K562 (cell line): ENCODE results near the gene HYAL3.

Experiments used
- CREB1 ChIP-seq, 2 experiments: sonication (generic) in 1 of 2; formaldehyde crosslinking in 1 of 2; IDR thresholded peaks; 2 replicates each; pipeline versions ENCODE4 v1.6.1 to v1.8.0; 2012 to 2022; ENCODE audit warnings: inconsistent platforms in 1 of 2, mild to moderate bottlenecking in 1 of 2, missing genetic modification reagents in 1 of 2, moderate library complexity in 1 of 2
- GTF2F1 ChIP-seq: IDR thresholded peaks from 2 replicates; pipeline ENCODE4 v1.6.1; 2011; ENCODE audit warnings: low read depth, low read length, improper control_type of control experiment
- POLR2AphosphoS5 ChIP-seq: IDR thresholded peaks from 2 replicates; pipeline ENCODE4 v1.6.1; 2011; ENCODE audit warnings: mild to moderate bottlenecking, low read depth, low read length, moderate library complexity; ENCODE audit not compliant: control insufficient read depth, insufficient read depth
- ZNF707 ChIP-seq: fragments of 250-450 bp; sonication (Bioruptor Pico); conservative IDR thresholded peaks from 2 replicates; pipeline ENCODE4 v1.8.0; 2022; ENCODE audit warnings: inconsistent platforms, mild to moderate bottlenecking, moderate library complexity
- TF ChIP-seq, protein P1 (sequence below): fragments of 250-450 bp; sonication (Bioruptor Pico); IDR thresholded peaks from 2 replicates; pipeline ENCODE4 v1.5.0; 2020; ENCODE audit warnings: mild to moderate bottlenecking
- TF ChIP-seq, protein P2 (sequence below): sonication (generic); formaldehyde crosslinking; IDR thresholded peaks from 2 replicates; pipeline ENCODE4 v1.8.1; 2023; ENCODE audit warnings: missing genetic modification reagents, mild to moderate bottlenecking, borderline replicate concordance
- TF ChIP-seq, protein P3 (sequence below): fragments of 250-450 bp; sonication (Bioruptor Pico); IDR thresholded peaks from 2 replicates; pipeline ENCODE4 v1.4.0; 2020; ENCODE audit warnings: mild to moderate bottlenecking, moderate library complexity
- TF ChIP-seq, protein P4 (sequence below), 3 experiments: IDR thresholded peaks in 2 of 3; conservative IDR thresholded peaks in 1 of 3; 2 replicates each; pipeline ENCODE4 v1.5.1; 2011 to 2012; ENCODE audit warnings: low read length in 3 of 3, mild to moderate bottlenecking in 3 of 3, control low read depth in 2 of 3, improper control_type of control experiment in 1 of 3, inconsistent platforms in 1 of 3, low read depth in 1 of 3, mixed read lengths in 1 of 3, moderate library complexity in 1 of 3; ENCODE audit not compliant: insufficient read depth in 2 of 3

DNA sequence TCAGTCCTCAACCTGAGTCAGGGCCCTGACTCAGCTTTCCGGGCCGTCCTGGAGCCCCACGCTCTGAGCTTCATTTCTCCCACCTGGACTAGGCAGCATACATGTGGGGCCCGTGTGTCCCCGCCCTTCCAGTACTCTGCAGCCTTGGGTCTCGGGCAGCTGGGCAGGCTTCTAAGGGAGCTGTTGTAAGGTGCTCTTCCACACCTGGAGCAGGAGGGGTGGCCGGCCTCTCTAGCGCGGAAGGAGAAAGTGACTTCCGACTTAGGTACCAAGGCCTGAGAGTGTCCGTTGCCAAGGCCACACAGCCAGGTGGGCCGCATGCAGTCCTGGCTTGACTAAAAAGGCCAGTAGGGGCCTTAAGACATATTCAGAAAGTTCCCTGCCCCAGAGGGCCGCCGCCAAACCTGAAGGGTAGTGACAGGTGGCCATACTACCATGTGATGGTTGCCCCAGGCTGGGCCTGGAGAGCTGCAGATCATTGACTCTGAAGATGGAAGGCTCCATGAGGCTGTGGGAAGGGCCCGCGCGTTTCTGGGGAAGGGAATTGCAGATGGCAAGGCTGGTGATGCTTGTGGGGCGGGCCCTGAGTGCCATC, 39.7 kb downstream of the HYAL3 start:
- TF ChIP-seq ZNF707 = no peak
- TF ChIP-seq, protein P1, sequence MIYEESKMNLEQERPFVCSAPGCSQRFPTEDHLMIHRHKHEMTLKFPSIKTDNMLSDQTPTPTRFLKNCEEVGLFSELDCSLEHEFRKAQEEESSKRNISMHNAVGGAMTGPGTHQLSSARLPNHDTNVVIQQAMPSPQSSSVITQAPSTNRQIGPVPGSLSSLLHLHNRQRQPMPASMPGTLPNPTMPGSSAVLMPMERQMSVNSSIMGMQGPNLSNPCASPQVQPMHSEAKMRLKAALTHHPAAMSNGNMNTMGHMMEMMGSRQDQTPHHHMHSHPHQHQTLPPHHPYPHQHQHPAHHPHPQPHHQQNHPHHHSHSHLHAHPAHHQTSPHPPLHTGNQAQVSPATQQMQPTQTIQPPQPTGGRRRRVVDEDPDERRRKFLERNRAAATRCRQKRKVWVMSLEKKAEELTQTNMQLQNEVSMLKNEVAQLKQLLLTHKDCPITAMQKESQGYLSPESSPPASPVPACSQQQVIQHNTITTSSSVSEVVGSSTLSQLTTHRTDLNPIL (CRISPR knock-in tag) = no peak
- no peak for TF ChIP-seq GTF2F1
- TF ChIP-seq, protein P2, sequence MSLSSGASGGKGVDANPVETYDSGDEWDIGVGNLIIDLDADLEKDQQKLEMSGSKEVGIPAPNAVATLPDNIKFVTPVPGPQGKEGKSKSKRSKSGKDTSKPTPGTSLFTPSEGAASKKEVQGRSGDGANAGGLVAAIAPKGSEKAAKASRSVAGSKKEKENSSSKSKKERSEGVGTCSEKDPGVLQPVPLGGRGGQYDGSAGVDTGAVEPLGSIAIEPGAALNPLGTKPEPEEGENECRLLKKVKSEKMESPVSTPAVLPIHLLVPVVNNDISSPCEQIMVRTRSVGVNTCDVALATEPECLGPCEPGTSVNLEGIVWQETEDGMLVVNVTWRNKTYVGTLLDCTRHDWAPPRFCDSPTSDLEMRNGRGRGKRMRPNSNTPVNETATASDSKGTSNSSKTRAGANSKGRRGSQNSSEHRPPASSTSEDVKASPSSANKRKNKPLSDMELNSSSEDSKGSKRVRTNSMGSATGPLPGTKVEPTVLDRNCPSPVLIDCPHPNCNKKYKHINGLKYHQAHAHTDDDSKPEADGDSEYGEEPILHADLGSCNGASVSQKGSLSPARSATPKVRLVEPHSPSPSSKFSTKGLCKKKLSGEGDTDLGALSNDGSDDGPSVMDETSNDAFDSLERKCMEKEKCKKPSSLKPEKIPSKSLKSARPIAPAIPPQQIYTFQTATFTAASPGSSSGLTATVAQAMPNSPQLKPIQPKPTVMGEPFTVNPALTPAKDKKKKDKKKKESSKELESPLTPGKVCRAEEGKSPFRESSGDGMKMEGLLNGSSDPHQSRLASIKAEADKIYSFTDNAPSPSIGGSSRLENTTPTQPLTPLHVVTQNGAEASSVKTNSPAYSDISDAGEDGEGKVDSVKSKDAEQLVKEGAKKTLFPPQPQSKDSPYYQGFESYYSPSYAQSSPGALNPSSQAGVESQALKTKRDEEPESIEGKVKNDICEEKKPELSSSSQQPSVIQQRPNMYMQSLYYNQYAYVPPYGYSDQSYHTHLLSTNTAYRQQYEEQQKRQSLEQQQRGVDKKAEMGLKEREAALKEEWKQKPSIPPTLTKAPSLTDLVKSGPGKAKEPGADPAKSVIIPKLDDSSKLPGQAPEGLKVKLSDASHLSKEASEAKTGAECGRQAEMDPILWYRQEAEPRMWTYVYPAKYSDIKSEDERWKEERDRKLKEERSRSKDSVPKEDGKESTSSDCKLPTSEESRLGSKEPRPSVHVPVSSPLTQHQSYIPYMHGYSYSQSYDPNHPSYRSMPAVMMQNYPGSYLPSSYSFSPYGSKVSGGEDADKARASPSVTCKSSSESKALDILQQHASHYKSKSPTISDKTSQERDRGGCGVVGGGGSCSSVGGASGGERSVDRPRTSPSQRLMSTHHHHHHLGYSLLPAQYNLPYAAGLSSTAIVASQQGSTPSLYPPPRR (CRISPR knock-in tag) = no peak
- TF ChIP-seq, protein P3, sequence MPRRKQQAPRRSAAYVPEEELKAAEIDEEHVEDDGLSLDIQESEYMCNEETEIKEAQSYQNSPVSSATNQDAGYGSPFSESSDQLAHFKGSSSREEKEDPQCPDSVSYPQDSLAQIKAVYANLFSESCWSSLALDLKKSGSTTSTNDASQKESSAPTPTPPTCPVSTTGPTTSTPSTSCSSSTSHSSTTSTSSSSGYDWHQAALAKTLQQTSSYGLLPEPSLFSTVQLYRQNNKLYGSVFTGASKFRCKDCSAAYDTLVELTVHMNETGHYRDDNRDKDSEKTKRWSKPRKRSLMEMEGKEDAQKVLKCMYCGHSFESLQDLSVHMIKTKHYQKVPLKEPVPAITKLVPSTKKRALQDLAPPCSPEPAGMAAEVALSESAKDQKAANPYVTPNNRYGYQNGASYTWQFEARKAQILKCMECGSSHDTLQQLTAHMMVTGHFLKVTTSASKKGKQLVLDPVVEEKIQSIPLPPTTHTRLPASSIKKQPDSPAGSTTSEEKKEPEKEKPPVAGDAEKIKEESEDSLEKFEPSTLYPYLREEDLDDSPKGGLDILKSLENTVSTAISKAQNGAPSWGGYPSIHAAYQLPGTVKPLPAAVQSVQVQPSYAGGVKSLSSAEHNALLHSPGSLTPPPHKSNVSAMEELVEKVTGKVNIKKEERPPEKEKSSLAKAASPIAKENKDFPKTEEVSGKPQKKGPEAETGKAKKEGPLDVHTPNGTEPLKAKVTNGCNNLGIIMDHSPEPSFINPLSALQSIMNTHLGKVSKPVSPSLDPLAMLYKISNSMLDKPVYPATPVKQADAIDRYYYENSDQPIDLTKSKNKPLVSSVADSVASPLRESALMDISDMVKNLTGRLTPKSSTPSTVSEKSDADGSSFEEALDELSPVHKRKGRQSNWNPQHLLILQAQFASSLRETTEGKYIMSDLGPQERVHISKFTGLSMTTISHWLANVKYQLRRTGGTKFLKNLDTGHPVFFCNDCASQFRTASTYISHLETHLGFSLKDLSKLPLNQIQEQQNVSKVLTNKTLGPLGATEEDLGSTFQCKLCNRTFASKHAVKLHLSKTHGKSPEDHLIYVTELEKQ = no peak
- TF ChIP-seq, protein P4, sequence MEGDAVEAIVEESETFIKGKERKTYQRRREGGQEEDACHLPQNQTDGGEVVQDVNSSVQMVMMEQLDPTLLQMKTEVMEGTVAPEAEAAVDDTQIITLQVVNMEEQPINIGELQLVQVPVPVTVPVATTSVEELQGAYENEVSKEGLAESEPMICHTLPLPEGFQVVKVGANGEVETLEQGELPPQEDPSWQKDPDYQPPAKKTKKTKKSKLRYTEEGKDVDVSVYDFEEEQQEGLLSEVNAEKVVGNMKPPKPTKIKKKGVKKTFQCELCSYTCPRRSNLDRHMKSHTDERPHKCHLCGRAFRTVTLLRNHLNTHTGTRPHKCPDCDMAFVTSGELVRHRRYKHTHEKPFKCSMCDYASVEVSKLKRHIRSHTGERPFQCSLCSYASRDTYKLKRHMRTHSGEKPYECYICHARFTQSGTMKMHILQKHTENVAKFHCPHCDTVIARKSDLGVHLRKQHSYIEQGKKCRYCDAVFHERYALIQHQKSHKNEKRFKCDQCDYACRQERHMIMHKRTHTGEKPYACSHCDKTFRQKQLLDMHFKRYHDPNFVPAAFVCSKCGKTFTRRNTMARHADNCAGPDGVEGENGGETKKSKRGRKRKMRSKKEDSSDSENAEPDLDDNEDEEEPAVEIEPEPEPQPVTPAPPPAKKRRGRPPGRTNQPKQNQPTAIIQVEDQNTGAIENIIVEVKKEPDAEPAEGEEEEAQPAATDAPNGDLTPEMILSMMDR (IDR thresholded peaks at IDR 0.05 in 2 of 3, conservative IDR thresholded peaks at IDR 0.05 in 1 of 3; ENCODE audit: insufficient read depth in 2 of 3, low read depth in 1 of 3, low read length in 3 of 3) = no peak
- no peak for TF ChIP-seq CREB1 (IDR thresholded peaks at IDR 0.05)
- no peak for TF ChIP-seq CREB1 (CRISPR knock-in tag; IDR thresholded peaks at IDR 0.05)
- no peak for TF ChIP-seq POLR2AphosphoS5
